ENCODE measurements around the gene SRSF9. TPM values are rescaled to one million over a fixed set of nuclear protein-coding genes. Genes with fewer than 3 reads are reported as not detected.

SRSF9 gene
- total RNA-seq, 1 experiment from 2014 or later, result 284 TPM

DNA sequence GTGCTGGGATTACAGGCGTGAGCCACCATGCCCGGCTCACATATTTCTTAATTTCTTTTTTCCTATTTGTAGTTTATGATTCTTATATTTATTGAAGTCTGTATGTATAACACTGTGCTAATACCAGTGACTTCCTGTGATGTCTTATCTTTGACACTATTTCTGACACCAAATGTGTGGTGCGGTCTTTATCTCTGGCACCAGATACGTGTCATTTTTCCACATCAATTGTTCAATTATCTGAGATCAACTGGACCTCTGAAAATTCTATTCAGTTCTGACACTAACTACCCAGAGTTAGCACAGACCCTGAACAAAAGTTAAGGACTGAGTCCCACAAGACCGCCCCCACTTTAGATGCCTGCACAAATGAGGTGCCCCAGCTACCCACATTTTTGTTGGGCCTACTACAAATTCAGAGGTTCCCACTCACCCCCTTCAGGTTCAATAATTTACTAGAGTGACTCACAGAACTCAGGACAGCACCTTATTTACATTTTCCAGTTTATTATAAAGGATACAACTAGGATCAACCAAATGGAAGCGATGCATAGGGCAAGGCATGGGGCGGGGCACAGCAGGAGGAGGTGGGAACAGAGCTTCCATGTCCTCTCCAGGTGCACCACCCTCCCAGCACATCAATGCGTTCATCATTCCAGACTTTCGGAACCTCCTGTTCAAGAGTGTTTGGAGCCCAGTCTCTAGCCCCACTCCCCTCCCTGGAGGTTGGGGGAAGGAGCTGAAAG, 11.6 kb upstream of the SRSF9 start:
- intact Hi-C loops (cut with micrococcal nuclease; ENCODE audit: unreplicated experiment), result no loop called here
- H3K27me3 Mint-ChIP-seq (ENCODE audit: unreplicated experiment), result no peaks in the 10 kb centered on the region
- no peak overlapping the region for H3K27ac Mint-ChIP-seq (ENCODE audit: unreplicated experiment)
- peaks cover 11% of the 10 kb centered on the region for H3K4me1 Mint-ChIP-seq (ENCODE audit: low read depth, unreplicated experiment)
- no peaks in the 10 kb centered on the region for H3K36me3 Mint-ChIP-seq (ENCODE audit: insufficient read depth, unreplicated experiment)
- no TSS peak for BruUV-seq (replicated peaks)
- CTCF ChIA-PET, result interaction anchor here (1.1 kb wide), 1 partner anchor 10 kb away, joined by 5 read pairs; no protein-coding TSS in a partner anchor
- no peak for DNase-seq
- no peaks in the 10 kb centered on the region for H3K9me3 Mint-ChIP-seq (ENCODE audit: low read depth, unreplicated experiment)
- no peak overlapping the region for H3K4me3 Mint-ChIP-seq (ENCODE audit: low read depth, unreplicated experiment)
- TF ChIP-seq CTCF (IDR thresholded peaks at IDR 0.05; ENCODE audit: unreplicated experiment), result no peak

- Mint-ChIP-seq H3K36me3 (ENCODE audit: insufficient read depth, unreplicated experiment) (no peaks in the 10 kb centered on the region), H3K4me1 (ENCODE audit: low read depth, unreplicated experiment) (peaks cover 11% of the 10 kb centered on the region), H3K9me3 (ENCODE audit: low read depth, unreplicated experiment) (no peaks in the 10 kb centered on the region), H3K4me3 (ENCODE audit: low read depth, unreplicated experiment) (no peak overlapping the region), H3K27me3 (ENCODE audit: unreplicated experiment) (no peaks in the 10 kb centered on the region), H3K27ac (ENCODE audit: unreplicated experiment) (no peak overlapping the region)
- DNase-seq, result no peak
- CTCF ChIA-PET, result interaction anchor here (1.9 kb wide), 1 partner anchor 11 kb away, joined by 6 read pairs; the partner anchor contains the start of gene SRSF9
- no peak for TF ChIP-seq CTCF (IDR thresholded peaks at IDR 0.05; ENCODE audit: unreplicated experiment)
- intact Hi-C loops (cut with micrococcal nuclease; ENCODE audit: unreplicated experiment), result no loop called here
- BruUV-seq (replicated peaks), result no TSS peak
Observed at GRCh38 chr12:120480211-120480610, 10.7 kb upstream of the SRSF9 start.

DNA sequence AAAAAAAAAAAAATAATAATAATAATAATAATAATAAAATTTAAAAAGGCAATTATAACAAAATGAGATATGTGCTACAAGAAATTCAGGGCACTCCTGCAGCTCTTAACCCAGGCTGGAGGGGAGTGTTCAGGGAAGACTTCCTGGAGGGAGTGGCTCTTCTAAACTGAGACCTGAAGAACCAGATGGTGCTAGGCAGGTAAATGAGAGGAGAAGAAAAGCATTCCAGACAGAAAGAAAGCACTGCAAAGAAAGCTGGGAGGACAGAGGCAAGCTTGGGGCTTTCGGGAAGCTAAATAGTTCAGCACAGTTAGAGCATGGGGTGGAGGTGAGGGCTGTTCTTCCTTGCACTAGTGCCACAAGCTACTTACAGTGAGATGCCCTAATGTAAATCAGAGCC, 9.9 kb upstream of the SRSF9 start:
- CTCF ChIA-PET, result interaction anchor here (1.9 kb wide), 1 partner anchor 10 kb away, joined by 6 read pairs; the partner anchor contains the start of gene SRSF9
- Mint-ChIP-seq H3K27me3 (ENCODE audit: unreplicated experiment) (no peaks in the 10 kb centered on the region), H3K27ac (ENCODE audit: unreplicated experiment) (no peak overlapping the region), H3K36me3 (ENCODE audit: insufficient read depth, unreplicated experiment) (no peaks in the 10 kb centered on the region), H3K9me3 (ENCODE audit: low read depth, unreplicated experiment) (no peaks in the 10 kb centered on the region), H3K4me1 (ENCODE audit: low read depth, unreplicated experiment) (peaks cover 19% of the 10 kb centered on the region), H3K4me3 (ENCODE audit: low read depth, unreplicated experiment) (no peak overlapping the region)
- BruUV-seq (replicated peaks), result no TSS peak
- TF ChIP-seq CTCF (IDR thresholded peaks at IDR 0.05; ENCODE audit: unreplicated experiment), result no peak
- intact Hi-C loops (cut with micrococcal nuclease; ENCODE audit: unreplicated experiment), result loop anchor here (2.0 kb wide), 1 partner anchor 15 kb away; no protein-coding TSS in a partner anchor
- DNase-seq, result peak; percentile 19

DNA sequence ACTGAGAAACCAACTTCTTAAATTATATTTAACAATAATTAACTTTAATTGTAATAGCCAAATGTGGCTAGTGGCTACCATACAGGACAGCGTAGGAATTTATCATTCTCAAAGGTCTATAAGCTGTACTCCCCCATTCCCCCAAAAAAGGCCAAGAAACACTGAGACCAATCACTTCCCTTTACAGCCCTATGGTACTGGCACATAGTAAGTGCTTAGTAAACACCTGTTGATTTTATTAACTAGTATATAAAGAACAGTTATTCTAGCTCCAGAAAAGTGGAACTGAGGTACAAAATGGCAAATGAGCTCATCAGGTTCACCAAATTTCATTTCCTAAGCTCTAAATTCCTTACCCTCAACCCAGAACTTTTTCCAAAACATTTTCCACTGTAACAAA, 6.1 kb upstream of the SRSF9 start:
- H3K27me3 Mint-ChIP-seq (ENCODE audit: unreplicated experiment), result no peaks in the 10 kb centered on the region
- DNase-seq, result no peak
- TF ChIP-seq CTCF (IDR thresholded peaks at IDR 0.05; ENCODE audit: unreplicated experiment), result no peak
- no TSS peak for BruUV-seq (replicated peaks)
- no peak overlapping the region for H3K4me3 Mint-ChIP-seq (ENCODE audit: low read depth, unreplicated experiment)
- H3K27ac Mint-ChIP-seq (ENCODE audit: unreplicated experiment), result no peak overlapping the region
- peaks cover 37% of the 10 kb centered on the region for H3K4me1 Mint-ChIP-seq (ENCODE audit: low read depth, unreplicated experiment)
- CTCF ChIA-PET, result interaction anchor here (0.6 to 2.7 kb wide), 3 partner anchors 9 to 20 kb away, joined by 3 to 22 read pairs (median 6); partner anchors contain the start of gene DYNLL1
- intact Hi-C loops (cut with micrococcal nuclease; ENCODE audit: unreplicated experiment), result no loop called here
- no peaks in the 10 kb centered on the region for H3K9me3 Mint-ChIP-seq (ENCODE audit: low read depth, unreplicated experiment)
- peaks cover 5% of the 10 kb centered on the region for H3K36me3 Mint-ChIP-seq (ENCODE audit: insufficient read depth, unreplicated experiment)

All from Calu3 (cell line).